NCI-H526 (cell line): ENCODE measurements around the gene AVPI1.
"Not testable (repeated sequence)": the region's sequence is repeated elsewhere in the genome, so short reads cannot be mapped to it uniquely, and the experiment has no call there.

Experiments
- DNase-seq, 2 experiments: peaks; one replicate each; lab custom pipeline; 2025; lab: John Stamatoyannopoulos, UW

The AVPI1 gene

GRCh38 chr10:97711640-97712572 lies 24.9 kb upstream of the AVPI1 start:
- DNase-seq, result no peak

GRCh38 chr10:97708976-97709946 lies 22.2 kb upstream of the AVPI1 start:
- DNase-seq, result peak in 1 of 2 experiments; percentile 52

GRCh38 chr10:97708167-97708566 lies 21.1 kb upstream of the AVPI1 start:
- no peak for DNase-seq

GRCh38 chr10:97707134-97707861 lies 20.3 kb upstream of the AVPI1 start:
- DNase-seq, result no peak

- DNase-seq, result no peak
Observed at GRCh38 chr10:97705006-97705670, 18.1 kb upstream of the AVPI1 start.

- no peak for DNase-seq
Observed at GRCh38 chr10:97704341-97704740, 17.3 kb upstream of the AVPI1 start.

- no peak for DNase-seq
Observed at GRCh38 chr10:97703398-97704067, 16.5 kb upstream of the AVPI1 start.

GRCh38 chr10:97701438-97702069 lies 14.5 kb upstream of the AVPI1 start:
- DNase-seq, result peak; percentile 48 to 64

- not testable (repeated sequence) for DNase-seq
Observed at GRCh38 chr10:97698072-97698655, 11.1 kb upstream of the AVPI1 start.

- no peak for DNase-seq
Observed at GRCh38 chr10:97690133-97690532, 3.1 kb upstream of the AVPI1 start.

- no peak for DNase-seq
Observed at GRCh38 chr10:97689559-97690020, 2.5 kb upstream of the AVPI1 start.

- no peak for DNase-seq
Observed at GRCh38 chr10:97687785-97688781, 1.0 kb upstream of the AVPI1 start.

GRCh38 chr10:97686301-97686961 lies 610 bp downstream of the AVPI1 start:
- peak in 1 of 2 experiments; percentile 37 for DNase-seq

GRCh38 chr10:97685395-97685958 lies 1.6 kb downstream of the AVPI1 start:
- DNase-seq, result no peak

- no peak for DNase-seq
Observed at GRCh38 chr10:97684866-97685394, 2.1 kb downstream of the AVPI1 start.

- DNase-seq, result not testable (repeated sequence)
Observed at GRCh38 chr10:97684368-97684713, 2.7 kb downstream of the AVPI1 start.
